ENCODE data around the gene CCL20. TPM values are rescaled to one million over a fixed set of nuclear protein-coding genes. Genes with fewer than 3 reads are reported as not detected.

The CCL20 gene
- total and polyA plus RNA-seq, 2 donors (not counting 3 experiments of a cell fraction or from before 2014, with no cell fraction given): 0.32 TPM; not detected in 1

- ChIA-PET POLR2A (no interaction called here), CTCF (interaction anchor here (1.5 to 2.0 kb wide), 2 partner anchors 15 to 109 kb away, joined by 3 to 8 read pairs; no protein-coding TSS in a partner anchor)
- Histone ChIP-seq H3K27me3 (ENCODE audit: control insufficient read depth in 2 of 2, insufficient read depth in 2 of 2, low read length in 2 of 2) (no peaks in the 10 kb centered on the region), H3K4me1 (ENCODE audit: control insufficient read depth, extremely low read depth, insufficient read depth, low read length) (no peaks in the 10 kb centered on the region), H3K4me3 (replicated peaks in 1 of 3; ENCODE audit: insufficient read depth in 1 of 3, low read depth in 1 of 3, low read length in 3 of 3) (no peak overlapping the region), H3K4me2 (ENCODE audit: insufficient read depth, low read length) (no peak overlapping the region), H4K20me1 (replicated peaks; ENCODE audit: control insufficient read depth, extremely low read depth, insufficient read depth, low read length) (no peaks in the 10 kb centered on the region), H3K79me2 (ENCODE audit: control insufficient read depth, insufficient read depth, low read length) (no peaks in the 10 kb centered on the region), H3K9ac (replicated peaks; ENCODE audit: extremely low read depth, insufficient read depth, low read length) (no peak overlapping the region), H3K9me3 (replicated peaks; ENCODE audit: control insufficient read depth, insufficient read depth, low read length) (no peaks in the 10 kb centered on the region), H3K9me1 (replicated peaks; ENCODE audit: control insufficient read depth, extremely low read depth, insufficient read depth, low read length) (no peaks in the 10 kb centered on the region), H3K27ac (ENCODE audit: insufficient read depth, low read depth, low read length) (no peak overlapping the region), H2AFZ (ENCODE audit: low read depth, low read length) (no peak overlapping the region), H3K36me3 (ENCODE audit: control insufficient read depth in 2 of 2, extremely low read depth in 1 of 2, insufficient read depth in 2 of 2, low read length in 2 of 2) (no peaks in the 10 kb centered on the region)
- intact Hi-C loops (cut with micrococcal nuclease): no loop called here
- dilution Hi-C loops (cut with MboI; ENCODE audit: extremely low pct_ligation_motif_present, low sequenced_read_pairs): no loop called here
- no TSS peak for BruUV-seq (replicated peaks)
- FAIRE-seq: no peak
- no peak for DNase-seq (ENCODE audit: low read depth, low spot score)
- no peak for TF ChIP-seq GATA2 (IDR thresholded peaks at IDR 0.05; ENCODE audit: insufficient read depth, insufficient read length, low read depth, low read length)
Observed at GRCh38 chr2:227780981-227781615, 32.5 kb upstream of the CCL20 start.

- dilution Hi-C loops (cut with MboI; ENCODE audit: extremely low pct_ligation_motif_present, low sequenced_read_pairs) (no loop called here), intact Hi-C loops (cut with micrococcal nuclease) (no loop called here)
- H3K4me1 ChIP-seq (ENCODE audit: control insufficient read depth, extremely low read depth, insufficient read depth, low read length): no peaks in the 10 kb centered on the region
- no peak overlapping the region for H3K9ac ChIP-seq (replicated peaks; ENCODE audit: extremely low read depth, insufficient read depth, low read length)
- no peaks in the 10 kb centered on the region for H3K79me2 ChIP-seq (ENCODE audit: control insufficient read depth, insufficient read depth, low read length)
- TF ChIP-seq FOS (IDR thresholded peaks at IDR 0.05; ENCODE audit: borderline replicate concordance, insufficient read depth, low read length) (no peak), CTCF (IDR thresholded peaks at IDR 0.05; ENCODE audit: extremely low read depth in 1 of 2, insufficient read depth in 1 of 2, low read depth in 1 of 2, low read length in 2 of 2) (no peak), JUN (IDR thresholded peaks at IDR 0.05; ENCODE audit: borderline replicate concordance, insufficient read depth, insufficient read length, low read depth) (no peak), POLR2A (IDR thresholded peaks at IDR 0.05; ENCODE audit: low read depth, low read length) (no peak), MAX (IDR thresholded peaks at IDR 0.05; ENCODE audit: insufficient read depth, insufficient read length) (no peak), EZH2 (IDR thresholded peaks at IDR 0.05; ENCODE audit: borderline replicate concordance, low read depth, low read length, severe bottlenecking) (no peak), GATA2 (IDR thresholded peaks at IDR 0.05; ENCODE audit: insufficient read depth, insufficient read length, low read depth, low read length) (no peak), POLR2AphosphoS5 (IDR thresholded peaks at IDR 0.05; ENCODE audit: insufficient read depth, low read depth, low read length) (no peak), MYC (IDR thresholded peaks at IDR 0.05; ENCODE audit: low read depth, low read length) (no peak)
- H4K20me1 ChIP-seq (replicated peaks; ENCODE audit: control insufficient read depth, extremely low read depth, insufficient read depth, low read length): no peaks in the 10 kb centered on the region
- H3K27ac ChIP-seq (ENCODE audit: insufficient read depth, low read depth, low read length): no peak overlapping the region
- no peak overlapping the region for H3K4me2 ChIP-seq (ENCODE audit: insufficient read depth, low read length)
- H3K4me3 ChIP-seq (replicated peaks in 1 of 3; ENCODE audit: insufficient read depth in 1 of 3, low read depth in 1 of 3, low read length in 3 of 3): no peak overlapping the region
- H3K36me3 ChIP-seq (ENCODE audit: control insufficient read depth in 2 of 2, extremely low read depth in 1 of 2, insufficient read depth in 2 of 2, low read length in 2 of 2): no peaks in the 10 kb centered on the region
- H2AFZ ChIP-seq (ENCODE audit: low read depth, low read length): no peak overlapping the region
- no peaks in the 10 kb centered on the region for H3K27me3 ChIP-seq (ENCODE audit: control insufficient read depth in 2 of 2, insufficient read depth in 2 of 2, low read length in 2 of 2)
- FAIRE-seq: no peak
- H3K9me1 ChIP-seq (replicated peaks; ENCODE audit: control insufficient read depth, extremely low read depth, insufficient read depth, low read length): no peaks in the 10 kb centered on the region
- no peak for DNase-seq (ENCODE audit: low read depth, low spot score)
- CTCF ChIA-PET: interaction anchor here (1.5 to 2.0 kb wide), 2 partner anchors 16 to 108 kb away, joined by 3 to 8 read pairs; no protein-coding TSS in a partner anchor
- BruUV-seq (replicated peaks): no TSS peak
- H3K9me3 ChIP-seq (replicated peaks; ENCODE audit: control insufficient read depth, insufficient read depth, low read length): no peaks in the 10 kb centered on the region
- POLR2A ChIA-PET: no interaction called here
Observed at GRCh38 chr2:227781841-227782240, 31.8 kb upstream of the CCL20 start.
